HCT116 (cell line): Measurements from ENCODE around the gene SYNE2. TPM values are rescaled to one million over a fixed set of nuclear protein-coding genes. Genes with fewer than 3 reads are reported as not detected.

Experiments used
- ATAC-seq: fragments of 200-7000 bp; cut with Tn5 transposase; 2 replicates; pipeline ENCODE4 v1.9.1; 2020; ENCODE audit warnings: mild to moderate bottlenecking, moderate library complexity
- BruUV-seq: library from RNA; stranded (reverse); fragments of 400-500 nt; replicated peaks from 2 replicates; lab custom pipeline; 2021; lab: Mats Ljungman, UMichigan
- CTCF ChIA-PET: fragments of 300-600 bp; sonication (Branson Sonifier 250); formaldehyde crosslinking; loops from one replicate; lab custom pipeline; 2021; ENCODE audit warnings: antibody characterized with exemption; lab: Charles Lee
- POLR2A ChIA-PET: fragments of 300-600, 350-600 bp; sonication (Branson Sonifier 250); formaldehyde crosslinking; loops from one replicate; lab custom pipeline; 2021; ENCODE audit warnings: antibody characterized with exemption; lab: Charles Lee
- RAD21 ChIA-PET, 2 experiments: fragments of 300-600 bp; sonication (Branson Sonifier 250); formaldehyde crosslinking; loops; one replicate each; lab custom pipeline; 2023; ENCODE audit warnings: low total read pairs in 2 of 2; ENCODE audit not compliant: uncharacterized antibody in 2 of 2, unreplicated experiment in 2 of 2, low non-redundant PET in 1 of 2; lab: Charles Lee
- DNase-seq: peaks from one replicate; pipeline ENCODE4 v3.0.0-alpha.2; 2010; ENCODE audit warnings: low read depth, low spot score
- H2AFZ ChIP-seq: fragments of 200-600 bp; shearing (Covaris generic), sonication (generic); 2 replicates; pipeline ENCODE4 v1.6.1; 2017; ENCODE audit warnings: low read depth, mixed run types, mixed read lengths, antibody characterized with exemption, low read length; ENCODE audit not compliant: poor library complexity, severe bottlenecking
- H3K27ac ChIP-seq: 2 replicates; pipeline ENCODE4 v1.5.1; 2012; ENCODE audit warnings: low read depth, low read length
- H3K27me3 ChIP-seq: fragments of 200-600 bp; sonication (generic); 2 replicates; pipeline ENCODE4 v1.6.1; 2016; ENCODE audit warnings: mixed run types, low read length, mixed read lengths; ENCODE audit not compliant: insufficient read depth
- H3K36me3 ChIP-seq, 2 experiments: fragments of 200-500 bp in 1 of 2; fragments of 200-600 bp in 1 of 2; sonication (Bioruptor generic) in 1 of 2; sonication (generic) in 1 of 2; 2 replicates each; pipeline versions ENCODE4 v1.5.1 to v1.6.1; 2014 to 2016; ENCODE audit warnings: low read length in 2 of 2, inconsistent platforms in 1 of 2, mixed read lengths in 1 of 2, mixed run types in 1 of 2; ENCODE audit not compliant: insufficient read depth in 2 of 2, control insufficient read depth in 1 of 2
- H3K4me1 ChIP-seq, 2 experiments: fragments of 200-600 bp in 1 of 2; sonication (generic) in 1 of 2; 2 replicates each; pipeline versions ENCODE4 v1.5.1 to v1.6.1; 2012 to 2017; ENCODE audit warnings: low read length in 2 of 2, inconsistent platforms in 1 of 2, mild to moderate bottlenecking in 1 of 2, mixed read lengths in 1 of 2, mixed run types in 1 of 2, moderate library complexity in 1 of 2; ENCODE audit not compliant: insufficient read depth in 2 of 2, control insufficient read depth in 1 of 2
- H3K4me2 ChIP-seq: fragments of 200-600 bp; sonication (generic); 2 replicates; pipeline ENCODE4 v1.6.1; 2017; ENCODE audit warnings: mixed run types, low read length, mixed read lengths
- H3K4me3 ChIP-seq, 2 experiments: fragments of 200-600 bp in 1 of 2; sonication (generic) in 1 of 2; replicated peaks in 1 of 2; 2 replicates each; pipeline ENCODE4 v1.5.1; 2011 to 2016; ENCODE audit warnings: low read length in 2 of 2, control low read depth in 1 of 2, low read depth in 1 of 2, mild to moderate bottlenecking in 1 of 2, mixed read lengths in 1 of 2, mixed run types in 1 of 2
- H3K79me2 ChIP-seq: fragments of 200-600 bp; sonication (generic); 2 replicates; pipeline ENCODE4 v1.6.1; 2017; ENCODE audit warnings: mild to moderate bottlenecking, mixed run types, low read length, moderate library complexity, mixed read lengths; ENCODE audit not compliant: insufficient read depth
- H3K9ac ChIP-seq: fragments of 200-600 bp; sonication (generic); 2 replicates; pipeline ENCODE4 v1.6.1; 2016; ENCODE audit warnings: low read length, mixed read lengths
- H3K9me2 ChIP-seq: fragments of 200-600 bp; sonication (generic), shearing (Covaris generic); 2 replicates; pipeline ENCODE4 v1.6.1; 2017; ENCODE audit warnings: mixed run types, mild to moderate bottlenecking, moderate library complexity; ENCODE audit not compliant: insufficient read depth
- H3K9me3 ChIP-seq, 2 experiments: fragments of 200-500 bp in 1 of 2; fragments of 200-600 bp in 1 of 2; sonication (Bioruptor generic) in 1 of 2; sonication (generic) in 1 of 2; 2 replicates each; pipeline ENCODE4 v1.6.1; 2014 to 2017; ENCODE audit warnings: low read length in 2 of 2, mixed read lengths in 2 of 2, inconsistent platforms in 1 of 2, low read depth in 1 of 2, mild to moderate bottlenecking in 1 of 2, mixed run types in 1 of 2, moderate library complexity in 1 of 2; ENCODE audit not compliant: control insufficient read depth in 1 of 2, insufficient read depth in 1 of 2
- H4K20me1 ChIP-seq: fragments of 200-600 bp; sonication (generic), shearing (Covaris generic); 2 replicates; pipeline ENCODE4 v1.6.1; 2017; ENCODE audit warnings: mixed run types, mild to moderate bottlenecking, moderate library complexity; ENCODE audit not compliant: insufficient read depth
- EZH2phosphoT487 ChIP-seq: fragments of 200-600 bp; IDR thresholded peaks from 2 replicates; pipeline ENCODE4 v1.6.1; 2018; ENCODE audit warnings: antibody characterized with exemption, borderline replicate concordance
- MAX ChIP-seq: IDR thresholded peaks from 2 replicates; pipeline ENCODE4 v1.6.1; 2012
- POLR2A ChIP-seq: IDR thresholded peaks from 2 replicates; pipeline ENCODE4 v1.7.0; 2011; ENCODE audit warnings: borderline replicate concordance; ENCODE audit not compliant: insufficient read depth, insufficient read length; ENCODE audit errors: extremely low read depth
- POLR2AphosphoS5 ChIP-seq: IDR thresholded peaks from 2 replicates; pipeline ENCODE4 v1.6.1; 2011; ENCODE audit warnings: mild to moderate bottlenecking, low read depth, low read length, moderate library complexity
- RAD21 ChIP-seq: IDR thresholded peaks from 2 replicates; pipeline ENCODE4 v1.6.1; 2012; ENCODE audit warnings: low read depth, mild to moderate bottlenecking
- SIN3A ChIP-seq: IDR thresholded peaks from 2 replicates; pipeline ENCODE4 v1.6.1; 2012; ENCODE audit warnings: low read depth
- SRF ChIP-seq: IDR thresholded peaks from 2 replicates; pipeline ENCODE4 v1.6.1; 2012; ENCODE audit warnings: low read depth
- TCF7L2 ChIP-seq: IDR thresholded peaks from 2 replicates; pipeline ENCODE4 v1.7.0; 2011; ENCODE audit warnings: borderline replicate concordance, inconsistent platforms; ENCODE audit not compliant: insufficient read depth, insufficient read length; ENCODE audit errors: extremely low read depth
- YY1 ChIP-seq: IDR thresholded peaks from 2 replicates; pipeline ENCODE4 v1.6.1; 2011; ENCODE audit warnings: low read length, low read depth, moderate library complexity, mild to moderate bottlenecking; ENCODE audit not compliant: insufficient replicate concordance; ENCODE audit errors: extremely low read depth
- intact Hi-C: fragments of 100-400 bp; cut with micrococcal nuclease; formaldehyde crosslinking; loops from 2 replicates; pipeline ENCODE4 v1.10.0; 2022
- total RNA-seq: library from RNA; stranded (reverse); gene quantifications from one replicate; pipeline ENCODE4 v1.2.1, GENCODE V29; 2021; ENCODE audit not compliant: unreplicated experiment
- TF ChIP-seq, protein P1 (sequence below): IDR thresholded peaks from 2 replicates; pipeline ENCODE4 v1.6.1; 2012; ENCODE audit warnings: low read depth

The SYNE2 gene
- total RNA-seq, 1 experiment from 2014 or later = 28.8 TPM

DNA sequence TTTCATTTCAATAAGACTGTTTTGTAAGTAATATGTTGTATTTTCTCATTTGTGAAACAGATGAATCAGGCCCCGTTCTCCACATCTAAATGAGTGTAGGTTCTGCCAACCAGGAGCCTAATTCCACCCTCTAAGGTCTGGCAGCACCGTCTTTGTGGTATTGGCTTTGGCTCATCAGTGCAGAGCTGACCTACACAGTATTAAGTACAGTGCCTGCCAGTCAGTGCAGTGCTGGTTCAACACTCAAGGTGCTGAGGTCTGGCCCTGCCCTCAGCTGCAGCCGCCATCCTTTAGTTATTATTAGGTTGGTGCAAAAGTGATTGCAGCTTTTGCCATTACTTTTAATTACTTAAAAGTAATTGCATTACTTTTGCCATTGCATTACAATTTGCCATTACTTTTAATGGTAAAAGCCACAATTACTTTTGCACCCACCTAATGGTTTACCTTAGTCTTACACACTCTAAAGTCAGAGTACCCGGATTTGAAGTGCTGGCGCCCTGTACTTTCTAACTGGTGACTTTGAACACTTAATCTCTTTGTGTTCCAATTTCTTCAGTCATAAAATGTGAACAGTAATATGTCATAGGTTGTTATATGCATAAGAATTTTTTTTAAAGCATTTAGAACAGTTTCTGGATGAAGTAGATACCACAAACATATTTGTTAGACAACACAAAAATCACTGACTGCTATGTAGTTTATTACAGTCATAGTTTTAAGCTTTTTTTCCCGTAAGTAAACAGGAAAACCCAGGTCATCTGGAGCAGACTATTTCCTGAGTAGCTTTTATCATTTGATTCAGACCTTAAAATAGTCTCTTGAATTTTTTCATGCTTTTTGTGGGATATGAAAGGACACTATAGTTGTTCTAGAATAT, 99.5 kb downstream of the SYNE2 start:
- no peaks in the 10 kb centered on the region for H3K9me2 ChIP-seq
- H4K20me1 ChIP-seq = no peaks in the 10 kb centered on the region
- H3K27me3 ChIP-seq = no peaks in the 10 kb centered on the region
- intact Hi-C loops = no loop called here
- H3K9ac ChIP-seq = no peak overlapping the region
- H3K27ac ChIP-seq = no peak overlapping the region
- no peak overlapping the region for H3K4me3 ChIP-seq
- CTCF ChIA-PET = no interaction called here
- H3K4me2 ChIP-seq = no peak overlapping the region
- no peak for TF ChIP-seq EZH2phosphoT487
- no peaks in the 10 kb centered on the region for H3K79me2 ChIP-seq
- POLR2A ChIA-PET = no interaction called here
- peaks cover 0 to 2% of the 10 kb centered on the region in 2 experiments; a peak in 1 of 4 replicates for H3K36me3 ChIP-seq
- RAD21 ChIA-PET = no interaction called here
- ATAC-seq (no peak), DNase-seq (no peak)
- H3K4me1 ChIP-seq = no peaks in the 10 kb centered on the region
- BruUV-seq = no TSS peak
- no peak overlapping the region for H2AFZ ChIP-seq
- H3K9me3 ChIP-seq = no peaks in the 10 kb centered on the region

DNA sequence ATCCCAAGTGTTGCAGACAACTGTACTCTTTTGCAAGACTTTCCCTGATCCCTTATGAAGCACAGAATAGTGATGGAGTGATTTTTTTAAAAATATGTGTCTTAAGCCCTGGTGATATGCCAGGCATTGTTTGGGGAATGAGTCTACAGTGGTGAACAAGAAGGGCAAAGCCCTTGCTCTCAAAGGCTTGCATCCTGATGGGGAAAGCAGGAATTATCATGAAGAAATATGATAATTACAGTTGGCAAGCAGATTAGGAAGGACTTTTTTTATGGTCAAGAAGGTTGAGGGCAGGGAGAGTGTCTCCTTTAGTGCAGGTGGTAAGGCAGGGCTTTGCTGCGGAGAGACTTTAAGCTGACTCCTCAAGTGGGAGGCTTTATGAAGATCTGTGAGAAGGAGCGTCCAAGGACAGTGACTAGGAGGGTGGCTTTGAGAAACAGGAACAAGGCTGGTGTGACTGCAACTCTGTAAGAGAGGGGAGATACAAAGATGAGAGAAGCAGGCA, 100.2 kb downstream of the SYNE2 start:
- H3K9me2 ChIP-seq = no peaks in the 10 kb centered on the region
- RAD21 ChIA-PET = no interaction called here
- no peaks in the 10 kb centered on the region for H3K9me3 ChIP-seq
- TF ChIP-seq RAD21 = no peak
- TF ChIP-seq MAX = no peak
- no peak for TF ChIP-seq POLR2AphosphoS5
- TF ChIP-seq TCF7L2 = no peak
- TF ChIP-seq YY1 = no peak
- no peak for TF ChIP-seq SIN3A
- TF ChIP-seq POLR2A = no peak
- TF ChIP-seq SRF = no peak
- TF ChIP-seq, protein P1, sequence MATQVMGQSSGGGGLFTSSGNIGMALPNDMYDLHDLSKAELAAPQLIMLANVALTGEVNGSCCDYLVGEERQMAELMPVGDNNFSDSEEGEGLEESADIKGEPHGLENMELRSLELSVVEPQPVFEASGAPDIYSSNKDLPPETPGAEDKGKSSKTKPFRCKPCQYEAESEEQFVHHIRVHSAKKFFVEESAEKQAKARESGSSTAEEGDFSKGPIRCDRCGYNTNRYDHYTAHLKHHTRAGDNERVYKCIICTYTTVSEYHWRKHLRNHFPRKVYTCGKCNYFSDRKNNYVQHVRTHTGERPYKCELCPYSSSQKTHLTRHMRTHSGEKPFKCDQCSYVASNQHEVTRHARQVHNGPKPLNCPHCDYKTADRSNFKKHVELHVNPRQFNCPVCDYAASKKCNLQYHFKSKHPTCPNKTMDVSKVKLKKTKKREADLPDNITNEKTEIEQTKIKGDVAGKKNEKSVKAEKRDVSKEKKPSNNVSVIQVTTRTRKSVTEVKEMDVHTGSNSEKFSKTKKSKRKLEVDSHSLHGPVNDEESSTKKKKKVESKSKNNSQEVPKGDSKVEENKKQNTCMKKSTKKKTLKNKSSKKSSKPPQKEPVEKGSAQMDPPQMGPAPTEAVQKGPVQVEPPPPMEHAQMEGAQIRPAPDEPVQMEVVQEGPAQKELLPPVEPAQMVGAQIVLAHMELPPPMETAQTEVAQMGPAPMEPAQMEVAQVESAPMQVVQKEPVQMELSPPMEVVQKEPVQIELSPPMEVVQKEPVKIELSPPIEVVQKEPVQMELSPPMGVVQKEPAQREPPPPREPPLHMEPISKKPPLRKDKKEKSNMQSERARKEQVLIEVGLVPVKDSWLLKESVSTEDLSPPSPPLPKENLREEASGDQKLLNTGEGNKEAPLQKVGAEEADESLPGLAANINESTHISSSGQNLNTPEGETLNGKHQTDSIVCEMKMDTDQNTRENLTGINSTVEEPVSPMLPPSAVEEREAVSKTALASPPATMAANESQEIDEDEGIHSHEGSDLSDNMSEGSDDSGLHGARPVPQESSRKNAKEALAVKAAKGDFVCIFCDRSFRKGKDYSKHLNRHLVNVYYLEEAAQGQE = no peak
- H3K9ac ChIP-seq = no peak overlapping the region
- no peaks in the 10 kb centered on the region for H3K27me3 ChIP-seq
- no peaks in the 10 kb centered on the region for H4K20me1 ChIP-seq
- H3K27ac ChIP-seq = no peak overlapping the region
- DNase-seq (no peak), ATAC-seq (no peak)
- H3K36me3 ChIP-seq = peaks cover 0 to under 1% of the 10 kb centered on the region in 2 experiments; a peak in 1 of 4 replicates
- no peak overlapping the region for H3K4me3 ChIP-seq
- BruUV-seq = no TSS peak
- H2AFZ ChIP-seq = no peak overlapping the region
- intact Hi-C loops = no loop called here
- POLR2A ChIA-PET = no interaction called here
- no peak overlapping the region for H3K4me2 ChIP-seq
- CTCF ChIA-PET = no interaction called here
- no peaks in the 10 kb centered on the region for H3K4me1 ChIP-seq
- H3K79me2 ChIP-seq = no peaks in the 10 kb centered on the region
